PFSK-1 (cell line): ENCODE measurements around the gene HELZ.

Source experiments
- FOXP2 ChIP-seq: optimal IDR thresholded peaks from 2 replicates; pipeline ENCODE3; 2011; ENCODE audit warnings: borderline replicate concordance, control low read depth, inconsistent platforms; ENCODE audit not compliant: insufficient read depth; ENCODE audit errors: extremely low read length, extremely low read depth
- POLR2AphosphoS5 ChIP-seq: IDR thresholded peaks from 2 replicates; pipeline ENCODE4 v1.6.1; 2012; ENCODE audit warnings: low read depth, mild to moderate bottlenecking, control low read depth, low read length, moderate library complexity
- REST ChIP-seq, 2 experiments: IDR thresholded peaks; 2 replicates each; pipeline versions ENCODE4 v1.6.1 to v1.8.0; 2011 to 2012; ENCODE audit warnings: low read depth in 2 of 2, low read length in 2 of 2, control low read depth in 1 of 2, inconsistent platforms in 1 of 2, mild to moderate bottlenecking in 1 of 2, moderate library complexity in 1 of 2; ENCODE audit not compliant: insufficient read depth in 1 of 2
- SIN3A ChIP-seq: IDR thresholded peaks from 2 replicates; pipeline ENCODE4 v1.6.1; 2012; ENCODE audit warnings: mild to moderate bottlenecking, low read length, moderate library complexity, borderline replicate concordance; ENCODE audit not compliant: insufficient read depth
- TAF1 ChIP-seq: IDR thresholded peaks from 2 replicates; pipeline ENCODE4 v1.6.1; 2012; ENCODE audit warnings: low read length, control low read depth, borderline replicate concordance; ENCODE audit not compliant: insufficient read depth

The HELZ gene

GRCh38 chr17:67132366-67132765 is 112.6 kb downstream of the HELZ start:
- TF ChIP-seq POLR2AphosphoS5 (no peak), FOXP2 (no peak), SIN3A (no peak), REST (IDR thresholded peaks at IDR 0.05; ENCODE audit: insufficient read depth in 1 of 2, low read depth in 2 of 2, low read length in 2 of 2) (no peak), TAF1 (no peak)

GRCh38 chr17:67130768-67131167 is 114.2 kb downstream of the HELZ start:
- TF ChIP-seq FOXP2 (no peak), TAF1 (no peak), SIN3A (no peak), REST (IDR thresholded peaks at IDR 0.05; ENCODE audit: insufficient read depth in 1 of 2, low read depth in 2 of 2, low read length in 2 of 2) (no peak), POLR2AphosphoS5 (no peak)

- TF ChIP-seq REST (IDR thresholded peaks at IDR 0.05; ENCODE audit: insufficient read depth in 1 of 2, low read depth in 2 of 2, low read length in 2 of 2) = no peak
- no peak for TF ChIP-seq SIN3A
- TF ChIP-seq FOXP2 = no peak
- no peak for TF ChIP-seq TAF1
- TF ChIP-seq POLR2AphosphoS5 = no peak
These were observed 115.7 kb downstream of the HELZ start for GRCh38 chr17:67129283-67129682.

DNA sequence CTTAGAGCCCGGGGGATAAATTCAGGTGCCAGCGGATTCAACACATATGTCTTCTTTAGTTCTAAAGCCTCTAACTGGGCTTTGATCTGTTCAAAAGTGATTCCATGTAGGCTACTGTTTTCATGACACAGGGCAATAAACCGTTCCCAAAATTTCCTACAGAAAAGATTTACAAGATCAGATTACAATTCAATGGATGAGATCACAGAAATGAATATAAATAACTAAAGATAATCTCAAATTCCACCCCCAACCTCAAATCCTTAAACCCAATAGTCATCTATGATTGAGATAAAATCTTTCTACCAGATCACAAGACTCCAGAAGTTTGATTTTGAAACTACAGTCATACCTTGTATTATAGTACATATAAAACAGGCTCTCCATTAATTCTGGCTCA is 116.3 kb downstream of the HELZ start:
- TF ChIP-seq REST (IDR thresholded peaks at IDR 0.05; ENCODE audit: insufficient read depth in 1 of 2, low read depth in 2 of 2, low read length in 2 of 2) = no peak
- TF ChIP-seq FOXP2 = no peak
- no peak for TF ChIP-seq SIN3A
- no peak for TF ChIP-seq POLR2AphosphoS5
- no peak for TF ChIP-seq TAF1

DNA sequence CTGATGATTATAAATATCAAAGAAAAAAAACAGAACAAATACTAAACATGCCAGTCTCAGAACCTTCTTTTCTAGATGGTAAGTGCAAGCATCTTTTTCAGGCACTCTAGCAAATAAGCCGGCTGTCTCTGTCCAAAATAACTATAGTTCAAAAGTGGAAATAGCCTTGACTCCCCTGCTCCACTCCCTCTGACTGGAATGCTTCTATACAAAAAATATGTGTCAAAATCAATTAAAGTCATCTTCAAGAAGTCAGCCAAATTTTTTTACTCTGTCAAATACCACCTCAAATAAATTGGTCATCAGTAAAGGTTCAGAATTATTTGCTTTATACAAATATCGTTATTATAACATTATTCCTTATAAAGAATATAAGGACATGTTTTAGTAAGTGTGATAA is 117.1 kb downstream of the HELZ start:
- TF ChIP-seq FOXP2 (no peak), SIN3A (no peak), REST (IDR thresholded peaks at IDR 0.05; ENCODE audit: insufficient read depth in 1 of 2, low read depth in 2 of 2, low read length in 2 of 2) (no peak), TAF1 (no peak), POLR2AphosphoS5 (no peak)
